Measurements from ENCODE around the gene KRTAP20-1.

Gene KRTAP20-1

GRCh38 chr21:30652891-30653290 lies 36.7 kb downstream of the KRTAP20-1 start:
- no peak for DNase-seq
